Esophagus squamous epithelium (tissue), 5 donors: ENCODE results near the gene CAPN8. TPM values are rescaled to one million over a fixed set of nuclear protein-coding genes. Genes with fewer than 3 reads are reported as not detected.

ENCODE experiments used
- DNase-seq: peaks from one replicate; lab custom pipeline; 2025; lab: John Stamatoyannopoulos, UW
- H3K27ac ChIP-seq, 4 donors: fragments of 200-600 bp; sonication (generic); one replicate each; pipeline ENCODE4 v1.5.1; 2016 to 2019; ENCODE audit warnings: mild to moderate bottlenecking in 1 of 4
- H3K27me3 ChIP-seq, 4 donors: fragments of 200-600 bp; sonication (generic); 1 replicate in 3 of 4; 2 replicates in 1 of 4; pipeline versions ENCODE4 v1.5.1 to v1.6.0; 2017 to 2021; ENCODE audit warnings: antibody characterized with exemption in 1 of 4
- H3K36me3 ChIP-seq, 3 donors: fragments of 200-600 bp; sonication (generic); one replicate each; pipeline ENCODE4 v1.5.1; 2016 to 2019
- H3K4me1 ChIP-seq, 3 donors: fragments of 200-600 bp; sonication (generic); one replicate each; pipeline ENCODE4 v1.5.1; 2017 to 2019
- H3K4me3 ChIP-seq, 4 donors: fragments of 200-600 bp; sonication (generic); 1 replicate in 3 of 4; 2 replicates in 1 of 4; pipeline ENCODE4 v1.5.1; 2016 to 2019; ENCODE audit warnings: mild to moderate bottlenecking in 2 of 4, moderate library complexity in 1 of 4
- H3K9me3 ChIP-seq, 3 donors: fragments of 200-600 bp; sonication (generic); one replicate each; pipeline ENCODE4 v1.5.1; 2016 to 2019
- CTCF ChIP-seq, 6 experiments: fragments of 450-650 bp in 4 of 6; fragments of 200-600 bp in 2 of 6; sonication (generic) in 2 of 6; IDR thresholded peaks; one replicate each; pipeline ENCODE4 v1.5.1; 2016 to 2019; ENCODE audit warnings: antibody characterized with exemption in 6 of 6, mild to moderate bottlenecking in 4 of 6, moderate library complexity in 4 of 6
- POLR2A ChIP-seq, 4 donors: fragments of 450-650 bp; IDR thresholded peaks; one replicate each; pipeline ENCODE4 v1.6.1; 2017; ENCODE audit warnings: antibody characterized with exemption in 4 of 4, mild to moderate bottlenecking in 4 of 4, moderate library complexity in 3 of 4
- WGBS, 2 donors: methylation state at CpG; one replicate each; pipeline ENCODE4 v1.1.5; 2018; 5-methylcytosine and 5-hydroxymethylcytosine counted together
- intact Hi-C: fragments of 100-400 bp; cut with DNase I; formaldehyde crosslinking; loops from one replicate; pipeline ENCODE4 v1.15.0; 2022
- total RNA-seq, 4 donors: library from RNA; depleted of rRNA; stranded (reverse); fragments of >200 nt; gene quantifications; one replicate each; pipeline ENCODE4 v1.1.0, GENCODE V29; 2016
- donor health status: DM: yes; HTN: yes; CAD: no.

Gene CAPN8
- total RNA-seq, 4 donors from 2014 or later: 0.26 to 1.1 (median 0.57) TPM; not detected in 1

GRCh38 chr1:223707256-223708000, 41.9 kb upstream of the CAPN8 start:
- 18 to 29% methylated on average over 3 to 4 of the region's 6 CpGs for WGBS, 2 donors
- H3K27me3 ChIP-seq: no peaks in the 10 kb centered on the region
- peak overlapping the region; percentile 81 to 91 (median 86) for H3K27ac ChIP-seq
- no peaks in the 10 kb centered on the region for H3K9me3 ChIP-seq
- intact Hi-C loops: no loop called here
- H3K4me1 ChIP-seq: peaks cover 27 to 77% (median 45%) of the 10 kb centered on the region in 3 donors
- peak overlapping the region in 1 of 4 donors; percentile 27 for H3K4me3 ChIP-seq
- no peaks in the 10 kb centered on the region for H3K36me3 ChIP-seq
- DNase-seq: no peak
- TF ChIP-seq CTCF (IDR thresholded peaks at IDR 0.05) (peak in 1 of 6 experiments; percentile 5), POLR2A (IDR thresholded peaks at IDR 0.05) (no peak)

GRCh38 chr1:223706077-223706973, 40.8 kb upstream of the CAPN8 start:
- no peak for DNase-seq
- TF ChIP-seq CTCF (IDR thresholded peaks at IDR 0.05) (no peak), POLR2A (IDR thresholded peaks at IDR 0.05) (no peak)
- WGBS, 2 donors: 46 to 52% methylated on average over 12 of the region's 12 CpGs
- Histone ChIP-seq H3K9me3 (no peaks in the 10 kb centered on the region), H3K36me3 (no peaks in the 10 kb centered on the region), H3K27me3 (no peaks in the 10 kb centered on the region), H3K4me1 (peaks cover 27 to 73% (median 43%) of the 10 kb centered on the region in 3 donors), H3K27ac (peak overlapping the region; percentile 81 to 91 (median 86)), H3K4me3 (peak overlapping the region in 1 of 4 donors; percentile 17)
- intact Hi-C loops: no loop called here

GRCh38 chr1:223704921-223705878, 39.7 kb upstream of the CAPN8 start:
- intact Hi-C loops: no loop called here
- H3K9me3 ChIP-seq: no peaks in the 10 kb centered on the region
- TF ChIP-seq CTCF (IDR thresholded peaks at IDR 0.05) (no peak), POLR2A (IDR thresholded peaks at IDR 0.05) (no peak)
- H3K4me3 ChIP-seq: no peak overlapping the region
- H3K4me1 ChIP-seq: peaks cover 37 to 78% (median 52%) of the 10 kb centered on the region in 3 donors
- no peak for DNase-seq
- no peaks in the 10 kb centered on the region for H3K27me3 ChIP-seq
- WGBS, 2 donors: 34 to 37% methylated on average over 8 of the region's 8 CpGs
- H3K27ac ChIP-seq: peak overlapping the region; percentile 52 to 91 (median 86)
- H3K36me3 ChIP-seq: no peaks in the 10 kb centered on the region

GRCh38 chr1:223703668-223704013, 38.1 kb upstream of the CAPN8 start:
- Histone ChIP-seq H3K9me3 (no peaks in the 10 kb centered on the region), H3K4me3 (no peak overlapping the region), H3K36me3 (no peaks in the 10 kb centered on the region), H3K27me3 (no peaks in the 10 kb centered on the region), H3K4me1 (peaks cover 47 to 79% (median 52%) of the 10 kb centered on the region in 3 donors), H3K27ac (no peak overlapping the region)
- TF ChIP-seq POLR2A (IDR thresholded peaks at IDR 0.05) (no peak), CTCF (IDR thresholded peaks at IDR 0.05) (no peak)
- DNase-seq: no peak
- WGBS, 2 donors: 38 to 42% methylated on average over 1 of the region's 1 CpG
- intact Hi-C loops: no loop called here
